GM12892 (cell line): ENCODE data around the gene IL1RAPL2.

Source experiments
- POLR2A ChIP-seq: IDR thresholded peaks from 2 replicates; pipeline ENCODE4 v1.6.1; 2011; ENCODE audit warnings: low read depth, low read length, control low read depth
- POLR2AphosphoS5 ChIP-seq: IDR thresholded peaks from 2 replicates; pipeline ENCODE4 v1.6.1; 2011; ENCODE audit warnings: low read depth, low read length, control low read depth

- TF ChIP-seq POLR2A (no peak), POLR2AphosphoS5 (no peak)
These were observed 402.2 kb downstream of the IL1RAPL2 start for GRCh38 chrX:104968241-104968640.
